Measurements from ENCODE around the gene COL4A2. TPM values are rescaled to one million over a fixed set of nuclear protein-coding genes. Genes with fewer than 3 reads are reported as not detected.

COL4A2 gene
- total RNA-seq, 6 experiments from 2014 or later, result 8.4 to 65.8 (median 42.5) TPM

DNA sequence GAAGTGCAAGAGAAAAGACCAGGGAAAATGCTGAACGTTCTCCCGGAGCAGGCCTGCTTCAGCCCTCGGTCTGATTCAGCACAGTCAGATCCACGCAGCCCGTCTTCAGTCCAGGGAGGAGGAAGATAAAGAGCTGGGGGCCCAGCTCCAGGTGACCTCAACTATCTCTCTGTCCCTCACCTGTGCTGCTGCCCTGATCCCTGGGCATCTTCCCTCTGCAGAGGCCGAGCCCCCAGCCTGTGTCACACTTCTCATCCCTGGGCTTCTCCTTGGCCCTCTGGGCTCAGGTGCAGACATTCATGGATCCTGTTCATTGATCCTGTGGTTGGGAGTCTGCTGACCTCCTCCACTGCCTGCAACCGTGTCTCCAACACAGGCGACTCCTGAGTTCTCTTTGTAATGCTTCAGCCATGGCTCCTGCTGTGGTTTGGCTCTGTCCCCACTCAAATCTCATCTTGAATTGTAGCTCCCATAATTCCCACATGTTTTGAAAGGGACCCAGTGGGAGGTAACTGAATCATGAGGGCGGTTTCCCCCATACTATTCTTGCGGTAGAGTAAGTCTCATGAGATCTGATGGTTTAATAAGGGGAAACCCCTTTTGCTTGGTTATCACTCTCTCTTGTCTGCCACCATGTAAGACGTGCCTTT is 27.9 kb downstream of the COL4A2 start:
- DNase-seq, result no peak
- Histone ChIP-seq H3K4me1 (no peaks in the 10 kb centered on the region), H3K27ac (no peak overlapping the region), H3K36me3 (no peaks in the 10 kb centered on the region), H3K27me3 (no peaks in the 10 kb centered on the region), H3K4me3 (no peak overlapping the region), H3K9me3 (no peaks in the 10 kb centered on the region)
- WGBS (ENCODE audit: insufficient coverage, low coverage, low lambda C conversion rate, missing lambda C conversion rate), result 65% methylated on average over 6 of the region's 11 CpGs
- intact Hi-C loops (cut with DNase I), result no loop called here
- TF ChIP-seq, protein P1, sequence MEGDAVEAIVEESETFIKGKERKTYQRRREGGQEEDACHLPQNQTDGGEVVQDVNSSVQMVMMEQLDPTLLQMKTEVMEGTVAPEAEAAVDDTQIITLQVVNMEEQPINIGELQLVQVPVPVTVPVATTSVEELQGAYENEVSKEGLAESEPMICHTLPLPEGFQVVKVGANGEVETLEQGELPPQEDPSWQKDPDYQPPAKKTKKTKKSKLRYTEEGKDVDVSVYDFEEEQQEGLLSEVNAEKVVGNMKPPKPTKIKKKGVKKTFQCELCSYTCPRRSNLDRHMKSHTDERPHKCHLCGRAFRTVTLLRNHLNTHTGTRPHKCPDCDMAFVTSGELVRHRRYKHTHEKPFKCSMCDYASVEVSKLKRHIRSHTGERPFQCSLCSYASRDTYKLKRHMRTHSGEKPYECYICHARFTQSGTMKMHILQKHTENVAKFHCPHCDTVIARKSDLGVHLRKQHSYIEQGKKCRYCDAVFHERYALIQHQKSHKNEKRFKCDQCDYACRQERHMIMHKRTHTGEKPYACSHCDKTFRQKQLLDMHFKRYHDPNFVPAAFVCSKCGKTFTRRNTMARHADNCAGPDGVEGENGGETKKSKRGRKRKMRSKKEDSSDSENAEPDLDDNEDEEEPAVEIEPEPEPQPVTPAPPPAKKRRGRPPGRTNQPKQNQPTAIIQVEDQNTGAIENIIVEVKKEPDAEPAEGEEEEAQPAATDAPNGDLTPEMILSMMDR (IDR thresholded peaks at IDR 0.05), result no peak
- no peak for TF ChIP-seq POLR2A (IDR thresholded peaks at IDR 0.05)
- no peak for ATAC-seq

DNA sequence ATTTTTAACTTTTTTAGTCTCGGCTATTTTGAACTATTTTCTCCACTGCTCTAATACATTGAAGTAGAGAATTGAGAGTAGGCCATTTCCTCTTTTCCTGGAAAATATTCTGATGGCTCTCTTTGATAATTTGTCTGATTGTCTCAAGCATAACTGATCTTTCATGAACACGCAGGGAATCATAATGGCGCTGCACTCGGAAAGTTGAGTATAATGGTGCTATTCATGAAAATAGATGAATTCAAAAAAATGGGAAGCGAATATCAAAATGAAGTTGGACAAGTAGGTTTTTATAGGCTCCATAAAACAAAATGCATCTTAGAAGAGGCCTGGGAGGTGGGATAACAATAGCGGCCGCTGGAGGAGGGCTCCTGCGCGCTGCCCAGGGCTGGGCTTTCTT is 29.0 kb downstream of the COL4A2 start:
- no peak overlapping the region for H3K27ac ChIP-seq
- H3K27me3 ChIP-seq, result no peaks in the 10 kb centered on the region
- intact Hi-C loops (cut with DNase I), result no loop called here
- DNase-seq, result no peak
- no peaks in the 10 kb centered on the region for H3K36me3 ChIP-seq
- no peak for ATAC-seq
- TF ChIP-seq, protein P1 (IDR thresholded peaks at IDR 0.05), result no peak
- no peak for TF ChIP-seq POLR2A (IDR thresholded peaks at IDR 0.05)
- no peaks in the 10 kb centered on the region for H3K4me1 ChIP-seq
- no peak overlapping the region for H3K4me3 ChIP-seq
- H3K9me3 ChIP-seq, result no peaks in the 10 kb centered on the region
- WGBS (ENCODE audit: insufficient coverage, low coverage, low lambda C conversion rate, missing lambda C conversion rate), result 81% methylated on average over 9 of the region's 9 CpGs

DNA sequence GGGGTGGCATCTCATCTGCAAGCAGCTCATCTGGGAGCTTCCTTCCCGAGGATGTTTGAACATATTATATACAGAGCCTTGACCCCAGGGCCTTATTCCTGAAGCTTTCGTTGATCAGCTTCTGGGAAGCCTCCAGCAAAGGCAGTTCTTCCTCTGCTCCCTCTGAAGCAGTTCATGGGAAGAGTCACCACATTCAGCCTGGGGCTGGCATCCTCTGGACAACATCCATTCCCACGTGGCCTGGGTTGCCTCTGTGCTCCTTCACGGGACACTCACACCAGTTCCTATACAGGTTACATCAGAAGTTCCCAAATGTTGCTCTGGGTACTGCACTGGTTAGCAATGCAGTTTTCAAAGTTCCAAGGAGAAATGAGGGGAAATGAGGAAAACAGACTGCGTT is 29.6 kb downstream of the COL4A2 start:
- H3K27ac ChIP-seq, result no peak overlapping the region
- no peak for DNase-seq
- H3K4me3 ChIP-seq, result no peak overlapping the region
- H3K27me3 ChIP-seq, result no peaks in the 10 kb centered on the region
- WGBS (ENCODE audit: insufficient coverage, low coverage, low lambda C conversion rate, missing lambda C conversion rate), result 59% methylated on average over 4 of the region's 5 CpGs
- intact Hi-C loops (cut with DNase I), result no loop called here
- H3K9me3 ChIP-seq, result no peaks in the 10 kb centered on the region
- ATAC-seq, result no peak
- no peaks in the 10 kb centered on the region for H3K36me3 ChIP-seq
- TF ChIP-seq, protein P1 (IDR thresholded peaks at IDR 0.05), result no peak
- TF ChIP-seq POLR2A (IDR thresholded peaks at IDR 0.05), result no peak
- H3K4me1 ChIP-seq, result no peaks in the 10 kb centered on the region

DNA sequence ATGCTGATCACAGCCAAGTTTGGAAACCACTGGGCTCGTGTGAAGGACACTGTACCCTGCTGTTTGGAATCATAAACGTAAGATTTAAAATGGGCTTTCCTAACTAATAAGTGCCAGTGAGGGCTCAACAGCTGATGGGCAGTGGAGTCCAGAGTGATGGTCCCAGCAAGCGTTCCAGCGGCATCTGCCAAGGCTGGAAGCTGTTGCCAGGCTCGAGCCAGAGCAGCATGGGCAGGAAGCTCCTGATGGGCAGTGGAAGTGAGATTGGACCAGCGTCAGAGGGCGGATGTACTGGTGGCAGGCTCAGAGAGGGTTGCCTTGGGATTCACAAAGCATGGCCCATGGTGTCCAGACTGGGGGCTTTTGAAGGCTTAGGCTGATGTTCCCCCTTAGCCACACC is 30.2 kb downstream of the COL4A2 start:
- H3K4me1 ChIP-seq, result no peaks in the 10 kb centered on the region
- no peaks in the 10 kb centered on the region for H3K36me3 ChIP-seq
- no peak for TF ChIP-seq POLR2A (IDR thresholded peaks at IDR 0.05)
- TF ChIP-seq, protein P1 (IDR thresholded peaks at IDR 0.05), result no peak
- H3K27ac ChIP-seq, result no peak overlapping the region
- ATAC-seq (no peak), DNase-seq (no peak)
- intact Hi-C loops (cut with DNase I), result no loop called here
- no peak overlapping the region for H3K4me3 ChIP-seq
- no peaks in the 10 kb centered on the region for H3K9me3 ChIP-seq
- WGBS (ENCODE audit: insufficient coverage, low coverage, low lambda C conversion rate, missing lambda C conversion rate), result 67% methylated on average over 3 of the region's 7 CpGs
- H3K27me3 ChIP-seq, result no peaks in the 10 kb centered on the region

All from right lobe of liver (tissue), 6 donors.